ENCODE measurements around the gene ZFAND3.

DNA sequence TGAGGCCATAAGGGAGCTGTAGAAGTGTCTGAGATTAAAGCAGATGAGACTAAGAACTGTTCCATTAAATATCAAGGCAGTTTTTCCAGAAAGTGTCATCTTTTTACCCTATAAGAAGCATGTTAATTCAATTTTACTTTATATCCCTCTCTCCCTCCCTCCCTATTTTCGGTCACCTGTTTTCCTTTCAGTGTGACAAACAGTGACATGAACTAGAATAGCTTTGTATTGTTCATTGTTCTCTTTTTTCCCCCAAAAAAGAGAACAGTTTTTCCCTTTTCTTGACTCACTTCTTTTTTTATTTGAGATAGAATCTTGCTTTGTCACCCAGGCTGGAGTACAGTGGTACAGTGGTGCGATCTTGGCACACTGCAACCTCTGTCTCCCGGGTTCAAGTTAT lies 269.3 kb downstream of the ZFAND3 start:
- TF ChIP-seq, protein P1, sequence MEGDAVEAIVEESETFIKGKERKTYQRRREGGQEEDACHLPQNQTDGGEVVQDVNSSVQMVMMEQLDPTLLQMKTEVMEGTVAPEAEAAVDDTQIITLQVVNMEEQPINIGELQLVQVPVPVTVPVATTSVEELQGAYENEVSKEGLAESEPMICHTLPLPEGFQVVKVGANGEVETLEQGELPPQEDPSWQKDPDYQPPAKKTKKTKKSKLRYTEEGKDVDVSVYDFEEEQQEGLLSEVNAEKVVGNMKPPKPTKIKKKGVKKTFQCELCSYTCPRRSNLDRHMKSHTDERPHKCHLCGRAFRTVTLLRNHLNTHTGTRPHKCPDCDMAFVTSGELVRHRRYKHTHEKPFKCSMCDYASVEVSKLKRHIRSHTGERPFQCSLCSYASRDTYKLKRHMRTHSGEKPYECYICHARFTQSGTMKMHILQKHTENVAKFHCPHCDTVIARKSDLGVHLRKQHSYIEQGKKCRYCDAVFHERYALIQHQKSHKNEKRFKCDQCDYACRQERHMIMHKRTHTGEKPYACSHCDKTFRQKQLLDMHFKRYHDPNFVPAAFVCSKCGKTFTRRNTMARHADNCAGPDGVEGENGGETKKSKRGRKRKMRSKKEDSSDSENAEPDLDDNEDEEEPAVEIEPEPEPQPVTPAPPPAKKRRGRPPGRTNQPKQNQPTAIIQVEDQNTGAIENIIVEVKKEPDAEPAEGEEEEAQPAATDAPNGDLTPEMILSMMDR (IDR thresholded peaks at IDR 0.05; ENCODE audit: poor library complexity, severe bottlenecking): no peak
- TF ChIP-seq POLR2AphosphoS5 (IDR thresholded peaks at IDR 0.05): no peak
- TF ChIP-seq EZH2 (IDR thresholded peaks at IDR 0.05; ENCODE audit: borderline replicate concordance, insufficient read depth, low read length, poor library complexity, severe bottlenecking): no peak
- no peak for TF ChIP-seq REST (IDR thresholded peaks at IDR 0.05; ENCODE audit: borderline replicate concordance)
- TF ChIP-seq RAD21 (conservative IDR thresholded peaks at IDR 0.05): no peak
- no peak for TF ChIP-seq MXI1 (conservative IDR thresholded peaks at IDR 0.05; ENCODE audit: poor library complexity, severe bottlenecking)
- TF ChIP-seq EP300 (conservative IDR thresholded peaks at IDR 0.05; ENCODE audit: poor library complexity, severe bottlenecking): no peak
- no peak for TF ChIP-seq TAF1 (IDR thresholded peaks at IDR 0.05; ENCODE audit: low read depth)

Data from neural cell (in vitro differentiated cells).